Measurements from ENCODE around the gene EVI5. TPM values are rescaled to one million over a fixed set of nuclear protein-coding genes. Genes with fewer than 3 reads are reported as not detected.
A peak's percentile ranks its signal among the peaks of the same experiment; 100 is the strongest.

Gene EVI5
- total RNA-seq, 2 donors from 2014 or later, result 20.8 to 29.0 TPM

DNA sequence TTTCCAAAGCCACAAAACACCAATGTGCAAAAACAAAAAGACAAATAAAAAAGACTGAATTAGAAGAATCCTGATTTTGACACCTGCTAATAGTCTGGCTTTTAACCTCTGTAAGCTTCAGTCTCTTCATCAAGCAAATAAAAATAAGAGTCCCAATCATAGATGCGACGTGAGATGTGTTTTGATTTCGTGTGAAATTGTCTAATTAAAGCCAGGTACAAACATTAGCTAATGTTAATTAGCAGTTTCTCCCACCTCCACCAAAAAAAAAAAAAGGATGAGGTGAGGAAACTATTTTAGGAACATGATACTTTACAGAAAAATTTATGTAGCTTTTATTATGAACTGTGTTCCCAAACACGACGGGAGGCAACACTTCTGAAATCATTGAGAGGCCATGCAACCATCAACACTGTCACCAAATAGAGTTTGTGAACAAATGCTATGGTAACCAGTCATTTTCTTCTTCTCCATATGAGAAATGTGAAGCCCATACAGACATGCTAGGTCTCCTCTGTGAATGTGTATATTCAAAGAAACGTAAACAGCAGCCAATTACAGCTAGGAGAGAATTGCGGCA, 6.7 kb upstream of the EVI5 start:
- peaks cover 25% of the 10 kb centered on the region for H3K4me1 Mint-ChIP-seq
- DNase-seq, result no peak
- Histone ChIP-seq H3K27me3 (ENCODE audit: control insufficient read depth, insufficient read depth, low read length, poor library complexity, severe bottlenecking) (no peaks in the 10 kb centered on the region), H3K4me1 (ENCODE audit: control insufficient read depth, insufficient read depth, low read length) (no peaks in the 10 kb centered on the region), H3K36me3 (ENCODE audit: control insufficient read depth, insufficient read depth, low read length) (no peaks in the 10 kb centered on the region), H3K4me3 (ENCODE audit: low read length) (peak overlapping the region; percentile 10), H3K9ac (ENCODE audit: extremely low read depth, low read length, poor library complexity, severe bottlenecking) (peak overlapping the region; percentile 4), H3K27ac (ENCODE audit: low read depth, low read length) (no peak overlapping the region), H3K9me3 (ENCODE audit: control insufficient read depth, low read length) (no peaks in the 10 kb centered on the region)
- 67 to 73% methylated on average over 3 to 7 of the region's 7 CpGs for WGBS, 2 experiments (ENCODE audit: insufficient coverage in 1 of 2, insufficient read length in 1 of 2)
- H3K36me3 Mint-ChIP-seq (ENCODE audit: low read depth), result no peaks in the 10 kb centered on the region
- TF ChIP-seq CTCF (conservative IDR thresholded peaks at IDR 0.05), result no peak
- H3K27ac Mint-ChIP-seq, result peak overlapping the region; percentile 16
- H3K4me3 Mint-ChIP-seq, result no peak overlapping the region
- peaks cover 4% of the 10 kb centered on the region for H3K27me3 Mint-ChIP-seq (ENCODE audit: insufficient read depth)
- H3K9me3 Mint-ChIP-seq, result no peaks in the 10 kb centered on the region

GRCh38 chr1:92790867-92791266, 6.0 kb upstream of the EVI5 start:
- no peaks in the 10 kb centered on the region for H3K9me3 ChIP-seq (ENCODE audit: control insufficient read depth, low read length)
- Mint-ChIP-seq H3K27ac (no peak overlapping the region), H3K36me3 (ENCODE audit: low read depth) (no peaks in the 10 kb centered on the region), H3K9me3 (no peaks in the 10 kb centered on the region), H3K4me1 (peaks cover 28% of the 10 kb centered on the region), H3K4me3 (no peak overlapping the region), H3K27me3 (ENCODE audit: insufficient read depth) (peaks cover 8% of the 10 kb centered on the region)
- H3K27ac ChIP-seq (ENCODE audit: low read depth, low read length), result no peak overlapping the region
- no peak for DNase-seq
- no peak for TF ChIP-seq CTCF (conservative IDR thresholded peaks at IDR 0.05)
- no peaks in the 10 kb centered on the region for H3K4me1 ChIP-seq (ENCODE audit: control insufficient read depth, insufficient read depth, low read length)
- H3K4me3 ChIP-seq (ENCODE audit: low read length), result no peak overlapping the region
- no peaks in the 10 kb centered on the region for H3K27me3 ChIP-seq (ENCODE audit: control insufficient read depth, insufficient read depth, low read length, poor library complexity, severe bottlenecking)
- WGBS, 2 experiments (ENCODE audit: insufficient coverage in 1 of 2, insufficient read length in 1 of 2), result 86 to 96% methylated on average over 1 to 2 of the region's 2 CpGs
- no peaks in the 10 kb centered on the region for H3K36me3 ChIP-seq (ENCODE audit: control insufficient read depth, insufficient read depth, low read length)
- no peak overlapping the region for H3K9ac ChIP-seq (ENCODE audit: extremely low read depth, low read length, poor library complexity, severe bottlenecking)

GRCh38 chr1:92790081-92790480, 5.2 kb upstream of the EVI5 start:
- Histone ChIP-seq H3K27me3 (ENCODE audit: control insufficient read depth, insufficient read depth, low read length, poor library complexity, severe bottlenecking) (no peaks in the 10 kb centered on the region), H3K4me3 (ENCODE audit: low read length) (no peak overlapping the region), H3K9me3 (ENCODE audit: control insufficient read depth, low read length) (no peaks in the 10 kb centered on the region), H3K27ac (ENCODE audit: low read depth, low read length) (no peak overlapping the region), H3K4me1 (ENCODE audit: control insufficient read depth, insufficient read depth, low read length) (no peaks in the 10 kb centered on the region), H3K9ac (ENCODE audit: extremely low read depth, low read length, poor library complexity, severe bottlenecking) (no peak overlapping the region), H3K36me3 (ENCODE audit: control insufficient read depth, insufficient read depth, low read length) (no peaks in the 10 kb centered on the region)
- DNase-seq, result no peak
- no peak overlapping the region for H3K4me3 Mint-ChIP-seq
- peaks cover 4% of the 10 kb centered on the region for H3K9me3 Mint-ChIP-seq
- peaks cover 13% of the 10 kb centered on the region for H3K27me3 Mint-ChIP-seq (ENCODE audit: insufficient read depth)
- TF ChIP-seq CTCF (conservative IDR thresholded peaks at IDR 0.05), result no peak
- H3K36me3 Mint-ChIP-seq (ENCODE audit: low read depth), result no peaks in the 10 kb centered on the region
- H3K27ac Mint-ChIP-seq, result no peak overlapping the region
- peaks cover 28% of the 10 kb centered on the region for H3K4me1 Mint-ChIP-seq

All from endodermal cell (in vitro differentiated cells).